Smooth muscle cell (in vitro differentiated cells): ENCODE data around the gene FAM187B. TPM values are rescaled to one million over a fixed set of nuclear protein-coding genes. Genes with fewer than 3 reads are reported as not detected.

ENCODE experiments used
- DNase-seq: peaks from one replicate; lab custom pipeline; 2025; ENCODE audit not compliant: unreplicated experiment; lab: John Stamatoyannopoulos, UW
- H2AFZ ChIP-seq: fragments of 200-600 bp; sonication (generic); 2 replicates; pipeline ENCODE4 v1.6.0; 2016; ENCODE audit warnings: antibody characterized with exemption, low read depth, mild to moderate bottlenecking
- H3F3A ChIP-seq: fragments of 200-600 bp; sonication (generic); 2 replicates; pipeline ENCODE4 v1.6.0; 2017; ENCODE audit warnings: antibody characterized with exemption, low read depth
- H3K27ac ChIP-seq: fragments of 200-600 bp; sonication (generic); 2 replicates; pipeline ENCODE4 v1.5.1; 2016; ENCODE audit warnings: low read depth, mild to moderate bottlenecking
- H3K27me3 ChIP-seq: fragments of 200-600 bp; sonication (generic); 2 replicates; pipeline ENCODE4 v1.6.1; 2016; ENCODE audit warnings: low read depth, mild to moderate bottlenecking
- H3K36me3 ChIP-seq: fragments of 200-600 bp; sonication (generic); 2 replicates; pipeline ENCODE4 v1.5.1; 2016; ENCODE audit warnings: low read depth
- H3K4me1 ChIP-seq: fragments of 200-600 bp; sonication (generic); 2 replicates; pipeline ENCODE4 v1.5.1; 2016; ENCODE audit warnings: low read depth
- H3K4me2 ChIP-seq: fragments of 200-600 bp; sonication (generic); 2 replicates; pipeline ENCODE4 v1.6.0; 2016; ENCODE audit warnings: mild to moderate bottlenecking
- H3K4me3 ChIP-seq: fragments of 200-600 bp; sonication (generic); 2 replicates; pipeline ENCODE4 v1.5.1; 2016; ENCODE audit warnings: mild to moderate bottlenecking
- H3K79me2 ChIP-seq: fragments of 200-600 bp; sonication (generic); 2 replicates; pipeline ENCODE4 v1.6.0; 2016; ENCODE audit warnings: low read depth, mild to moderate bottlenecking
- H3K9ac ChIP-seq: fragments of 200-600 bp; sonication (generic); 2 replicates; pipeline ENCODE4 v1.6.0; 2016; ENCODE audit warnings: low read depth
- H3K9me3 ChIP-seq: fragments of 200-600 bp; sonication (generic); replicated peaks from 2 replicates; pipeline ENCODE4 v1.5.1; 2016; ENCODE audit warnings: low read depth
- H4K20me1 ChIP-seq: fragments of 200-600 bp; sonication (generic); 2 replicates; pipeline ENCODE4 v1.6.0; 2016; ENCODE audit warnings: low read depth
- WGBS: methylation state at CpG from one replicate; pipeline ENCODE4 v1.1.7; 2016; ENCODE audit warnings: low lambda C conversion rate; 5-methylcytosine and 5-hydroxymethylcytosine counted together
- polyA plus RNA-seq: library from polyadenylated mRNA; unstranded; fragments of >200 nt; fragmentation: Nextera tagmentation; extraction: Ambion mirVana; gene quantifications from 2 replicates; pipeline ENCODE4 v1.2.1, GENCODE V29; 2016
- total RNA-seq: library from RNA; depleted of rRNA; stranded (reverse); fragments of >200 nt; gene quantifications from 2 replicates; pipeline ENCODE4 v1.2.3, GENCODE V29; 2014
- TF ChIP-seq, protein P1 (sequence below): fragments of 200-600 bp; sonication (generic); IDR thresholded peaks from 2 replicates; pipeline ENCODE4 v1.5.1; 2017; ENCODE audit warnings: borderline replicate concordance, mild to moderate bottlenecking, antibody characterized with exemption; ENCODE audit not compliant: insufficient read depth, poor library complexity, severe bottlenecking

The FAM187B gene
- total and polyA plus RNA-seq, 2 experiments from 2014 or later: not detected

- TF ChIP-seq, protein P1, sequence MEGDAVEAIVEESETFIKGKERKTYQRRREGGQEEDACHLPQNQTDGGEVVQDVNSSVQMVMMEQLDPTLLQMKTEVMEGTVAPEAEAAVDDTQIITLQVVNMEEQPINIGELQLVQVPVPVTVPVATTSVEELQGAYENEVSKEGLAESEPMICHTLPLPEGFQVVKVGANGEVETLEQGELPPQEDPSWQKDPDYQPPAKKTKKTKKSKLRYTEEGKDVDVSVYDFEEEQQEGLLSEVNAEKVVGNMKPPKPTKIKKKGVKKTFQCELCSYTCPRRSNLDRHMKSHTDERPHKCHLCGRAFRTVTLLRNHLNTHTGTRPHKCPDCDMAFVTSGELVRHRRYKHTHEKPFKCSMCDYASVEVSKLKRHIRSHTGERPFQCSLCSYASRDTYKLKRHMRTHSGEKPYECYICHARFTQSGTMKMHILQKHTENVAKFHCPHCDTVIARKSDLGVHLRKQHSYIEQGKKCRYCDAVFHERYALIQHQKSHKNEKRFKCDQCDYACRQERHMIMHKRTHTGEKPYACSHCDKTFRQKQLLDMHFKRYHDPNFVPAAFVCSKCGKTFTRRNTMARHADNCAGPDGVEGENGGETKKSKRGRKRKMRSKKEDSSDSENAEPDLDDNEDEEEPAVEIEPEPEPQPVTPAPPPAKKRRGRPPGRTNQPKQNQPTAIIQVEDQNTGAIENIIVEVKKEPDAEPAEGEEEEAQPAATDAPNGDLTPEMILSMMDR: no peak
- no peak for DNase-seq
- 90% methylated on average over 14 of the region's 14 CpGs for WGBS
- H3K4me1 ChIP-seq: no peaks in the 10 kb centered on the region
- H3K27me3 ChIP-seq: no peaks in the 10 kb centered on the region
- no peaks in the 10 kb centered on the region for H3F3A ChIP-seq
- H3K9ac ChIP-seq: no peak overlapping the region
- no peak overlapping the region for H3K27ac ChIP-seq
- no peak overlapping the region for H2AFZ ChIP-seq
- no peak overlapping the region for H3K4me2 ChIP-seq
- no peaks in the 10 kb centered on the region for H3K36me3 ChIP-seq
- no peaks in the 10 kb centered on the region for H3K79me2 ChIP-seq
- H3K4me3 ChIP-seq: no peak overlapping the region
- no peaks in the 10 kb centered on the region for H3K9me3 ChIP-seq
- H4K20me1 ChIP-seq: no peaks in the 10 kb centered on the region
These were observed 3.6 kb upstream of the FAM187B start for GRCh38 chr19:35231956-35232645.

DNA sequence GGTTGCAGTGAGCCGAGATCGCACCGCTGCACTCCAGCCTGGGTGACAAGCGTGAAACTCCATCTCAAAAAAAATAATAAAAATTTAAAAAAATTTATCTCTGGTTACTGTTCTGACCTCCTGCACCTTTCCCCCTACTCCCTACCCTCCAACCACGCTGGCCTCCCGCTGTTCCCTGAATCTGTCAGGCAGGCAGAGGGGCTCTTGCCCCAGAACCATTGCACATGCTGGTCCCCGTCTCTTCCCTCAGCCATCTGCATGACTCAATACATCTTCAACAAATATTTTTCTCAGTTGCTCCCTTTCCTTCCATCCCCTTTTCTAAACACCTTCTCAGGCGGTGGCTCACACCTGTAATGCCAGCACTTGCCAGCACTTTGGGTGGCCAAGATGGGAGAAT lies 1.1 kb upstream of the FAM187B start:
- DNase-seq: no peak
- Histone ChIP-seq H4K20me1 (no peaks in the 10 kb centered on the region), H3K9ac (no peak overlapping the region), H3K27me3 (no peaks in the 10 kb centered on the region), H2AFZ (no peak overlapping the region), H3F3A (no peaks in the 10 kb centered on the region), H3K4me2 (no peak overlapping the region), H3K36me3 (no peaks in the 10 kb centered on the region), H3K79me2 (no peaks in the 10 kb centered on the region), H3K4me3 (no peak overlapping the region), H3K9me3 (no peaks in the 10 kb centered on the region), H3K4me1 (no peaks in the 10 kb centered on the region), H3K27ac (no peak overlapping the region)
- WGBS: 92% methylated on average over 8 of the region's 8 CpGs
- TF ChIP-seq, protein P1: no peak

- Histone ChIP-seq H3K4me1 (no peaks in the 10 kb centered on the region), H3K9me3 (no peaks in the 10 kb centered on the region), H3K36me3 (no peaks in the 10 kb centered on the region), H3K4me3 (no peak overlapping the region), H3K27ac (no peak overlapping the region), H3K79me2 (no peaks in the 10 kb centered on the region), H4K20me1 (no peaks in the 10 kb centered on the region), H3K9ac (no peak overlapping the region), H3K4me2 (no peak overlapping the region), H2AFZ (no peak overlapping the region), H3F3A (no peaks in the 10 kb centered on the region), H3K27me3 (no peaks in the 10 kb centered on the region)
- WGBS: 96% methylated on average over 5 of the region's 5 CpGs
- TF ChIP-seq, protein P1: no peak
- no peak for DNase-seq
These were observed 1.8 kb downstream of the FAM187B start for GRCh38 chr19:35226748-35227147.

GRCh38 chr19:35225951-35226350 lies 2.6 kb downstream of the FAM187B start:
- Histone ChIP-seq H3K9me3 (no peaks in the 10 kb centered on the region), H3K4me2 (no peak overlapping the region), H3K4me1 (no peaks in the 10 kb centered on the region), H3K79me2 (no peaks in the 10 kb centered on the region), H3K36me3 (no peaks in the 10 kb centered on the region), H2AFZ (no peak overlapping the region), H3K27me3 (no peaks in the 10 kb centered on the region), H3K27ac (no peak overlapping the region), H3K9ac (no peak overlapping the region), H3K4me3 (no peak overlapping the region), H4K20me1 (no peaks in the 10 kb centered on the region), H3F3A (no peaks in the 10 kb centered on the region)
- 86% methylated on average over 6 of the region's 6 CpGs for WGBS
- DNase-seq: no peak
- TF ChIP-seq, protein P1: no peak
